ENCODE measurements around the gene COL1A2.

GRCh38 chr7:94436018-94436604 is 41.4 kb downstream of the COL1A2 start:
- TF ChIP-seq REST (IDR thresholded peaks at IDR 0.05; ENCODE audit: borderline replicate concordance) (no peak), POLR2AphosphoS5 (IDR thresholded peaks at IDR 0.05) (no peak), EP300 (conservative IDR thresholded peaks at IDR 0.05; ENCODE audit: poor library complexity, severe bottlenecking) (no peak), CTCF (IDR thresholded peaks at IDR 0.05; ENCODE audit: poor library complexity, severe bottlenecking) (peak; percentile 67), EZH2 (IDR thresholded peaks at IDR 0.05; ENCODE audit: borderline replicate concordance, insufficient read depth, low read length, poor library complexity, severe bottlenecking) (no peak), TAF1 (IDR thresholded peaks at IDR 0.05; ENCODE audit: low read depth) (no peak), RAD21 (conservative IDR thresholded peaks at IDR 0.05) (peak; percentile 61)
